HL-60 (cell line): ENCODE data around the gene ACOT12.

ENCODE experiments used
- DNase-seq, 2 experiments: peaks; one replicate each; pipeline ENCODE4 v3.0.0-alpha.2; 2010 to 2020; ENCODE audit warnings: low read depth in 1 of 2, low spot score in 1 of 2
- H3K27ac ChIP-seq: fragments of 250-450 bp; sonication (Bioruptor Pico); replicated peaks from 2 replicates; pipeline ENCODE4 v1.5.1; 2020; ENCODE audit warnings: mild to moderate bottlenecking, moderate library complexity
- H3K27me3 ChIP-seq: fragments of 250-450 bp; sonication (Bioruptor Pico); 2 replicates; pipeline ENCODE4 v1.5.1; 2021; ENCODE audit warnings: mild to moderate bottlenecking, moderate library complexity; ENCODE audit not compliant: insufficient read depth, poor library complexity, severe bottlenecking
- H3K4me3 ChIP-seq: replicated peaks from 2 replicates; pipeline ENCODE4 v1.5.1; 2011; ENCODE audit warnings: mild to moderate bottlenecking, control low read depth, low read length; ENCODE audit not compliant: insufficient read depth
- CTCF ChIP-seq: IDR thresholded peaks from one replicate; pipeline ENCODE4 v1.5.1; 2011; ENCODE audit warnings: low read length, control low read depth, inconsistent platforms; ENCODE audit not compliant: insufficient read depth
- GABPA ChIP-seq: IDR thresholded peaks from 2 replicates; pipeline ENCODE4 v1.6.1; 2012; ENCODE audit warnings: low read depth
- POLR2AphosphoS5 ChIP-seq: IDR thresholded peaks from 2 replicates; pipeline ENCODE4 v1.6.1; 2012; ENCODE audit warnings: low read depth
- REST ChIP-seq: IDR thresholded peaks from 2 replicates; pipeline ENCODE4 v1.6.1; 2012; ENCODE audit warnings: low read depth; ENCODE audit not compliant: insufficient replicate concordance
- SPI1 ChIP-seq: IDR thresholded peaks from 2 replicates; pipeline ENCODE4 v1.6.1; 2012; ENCODE audit warnings: low read depth, mild to moderate bottlenecking, borderline replicate concordance

ACOT12 gene

GRCh38 chr5:81337803-81338202, 56.1 kb downstream of the ACOT12 start:
- H3K27me3 ChIP-seq: no peaks in the 10 kb centered on the region
- no peak for DNase-seq
- H3K4me3 ChIP-seq: no peak overlapping the region
- TF ChIP-seq POLR2AphosphoS5 (no peak), CTCF (no peak), SPI1 (no peak), GABPA (no peak), REST (no peak)
- H3K27ac ChIP-seq: no peak overlapping the region

- H3K27ac ChIP-seq: no peak overlapping the region
- H3K27me3 ChIP-seq: no peaks in the 10 kb centered on the region
- TF ChIP-seq SPI1: no peak
- no peak for TF ChIP-seq CTCF
- no peak for TF ChIP-seq GABPA
- no peak for TF ChIP-seq REST
- TF ChIP-seq POLR2AphosphoS5: no peak
- H3K4me3 ChIP-seq: no peak overlapping the region
- no peak for DNase-seq
These were observed 57.4 kb downstream of the ACOT12 start for GRCh38 chr5:81336556-81336955.

GRCh38 chr5:81335946-81336345, 58.0 kb downstream of the ACOT12 start:
- TF ChIP-seq POLR2AphosphoS5 (no peak), GABPA (no peak), CTCF (no peak), SPI1 (no peak), REST (no peak)
- Histone ChIP-seq H3K4me3 (no peak overlapping the region), H3K27me3 (no peaks in the 10 kb centered on the region), H3K27ac (no peak overlapping the region)
- DNase-seq: no peak
